Pons (tissue), 1 donor: ENCODE measurements around the gene CPNE2.

Source experiments
- DNase-seq: peaks from one replicate; pipeline ENCODE4 v3.0.0-alpha.2; 2016; ENCODE audit warnings: low spot score

Gene CPNE2

GRCh38 chr16:57144027-57144426 is 51.6 kb downstream of the CPNE2 start:
- DNase-seq = no peak

GRCh38 chr16:57145046-57146021 is 53.0 kb downstream of the CPNE2 start:
- DNase-seq = no peak

GRCh38 chr16:57146040-57146647 is 53.8 kb downstream of the CPNE2 start:
- no peak for DNase-seq

- DNase-seq = no peak
Observed at GRCh38 chr16:57146735-57147134, 54.4 kb downstream of the CPNE2 start.

- peak; percentile 45 for DNase-seq
Observed at GRCh38 chr16:57147381-57148221, 55.2 kb downstream of the CPNE2 start.

GRCh38 chr16:57148481-57148880 is 56.1 kb downstream of the CPNE2 start:
- no peak for DNase-seq

- DNase-seq = no peak
Observed at GRCh38 chr16:57149391-57149790, 57.0 kb downstream of the CPNE2 start.

GRCh38 chr16:57150682-57151330 is 58.4 kb downstream of the CPNE2 start:
- DNase-seq = no peak

- no peak for DNase-seq
Observed at GRCh38 chr16:57151369-57151768, 59.0 kb downstream of the CPNE2 start.

- DNase-seq = peak; percentile 87
Observed at GRCh38 chr16:57152096-57153093, 60.0 kb downstream of the CPNE2 start.

GRCh38 chr16:57153841-57154240 is 61.5 kb downstream of the CPNE2 start:
- no peak for DNase-seq

GRCh38 chr16:57155702-57156350 is 63.4 kb downstream of the CPNE2 start:
- no peak for DNase-seq

GRCh38 chr16:57156351-57156703 is 63.9 kb downstream of the CPNE2 start:
- DNase-seq = no peak

GRCh38 chr16:57157533-57157932 is 65.2 kb downstream of the CPNE2 start:
- no peak for DNase-seq

- DNase-seq = no peak
Observed at GRCh38 chr16:57159447-57159846, 67.1 kb downstream of the CPNE2 start.

GRCh38 chr16:57163842-57164241 is 71.5 kb downstream of the CPNE2 start:
- no peak for DNase-seq

GRCh38 chr16:57165483-57165882 is 73.1 kb downstream of the CPNE2 start:
- no peak for DNase-seq

- DNase-seq = peak; percentile 58
Observed at GRCh38 chr16:57165938-57166337, 73.6 kb downstream of the CPNE2 start.

GRCh38 chr16:57166451-57166850 is 74.1 kb downstream of the CPNE2 start:
- DNase-seq = no peak

- DNase-seq = peak; percentile 79
Observed at GRCh38 chr16:57166951-57167350, 74.6 kb downstream of the CPNE2 start.
